Glomerular visceral epithelial cell (primary cell): ENCODE measurements around the gene LCN10.

Experiments used
- DNase-seq: peaks from one replicate; pipeline ENCODE4 v3.0.0-alpha.2; 2016; ENCODE audit errors: extremely low spot score

Gene LCN10

GRCh38 chr9:136754626-136755301, 12.0 kb upstream of the LCN10 start:
- no peak for DNase-seq

GRCh38 chr9:136754059-136754572, 11.4 kb upstream of the LCN10 start:
- no peak for DNase-seq

- no peak for DNase-seq
Measured at GRCh38 chr9:136753371-136754058, 10.8 kb upstream of the LCN10 start.

GRCh38 chr9:136751814-136752213, 9.1 kb upstream of the LCN10 start:
- no peak for DNase-seq

- DNase-seq: no peak
Measured at GRCh38 chr9:136751244-136751643, 8.5 kb upstream of the LCN10 start.

- DNase-seq: no peak
Measured at GRCh38 chr9:136750526-136750925, 7.8 kb upstream of the LCN10 start.

- DNase-seq: no peak
Measured at GRCh38 chr9:136748666-136749611, 6.2 kb upstream of the LCN10 start.

GRCh38 chr9:136748201-136748600, 5.5 kb upstream of the LCN10 start, which contains the start of gene LCN6:
LCN6 (minus strand) TSS chr9:136748525; CDS start chr9:136748483, 42 bp downstream.
- no peak for DNase-seq

- DNase-seq: no peak
Measured at GRCh38 chr9:136747161-136748060, 4.7 kb upstream of the LCN10 start.

- no peak for DNase-seq
Measured at GRCh38 chr9:136746621-136747020, 3.9 kb upstream of the LCN10 start.

GRCh38 chr9:136746155-136746490, 3.4 kb upstream of the LCN10 start:
- DNase-seq: no peak

- DNase-seq: no peak
Measured at GRCh38 chr9:136745389-136746154, 2.8 kb upstream of the LCN10 start.

- DNase-seq: no peak
Measured at GRCh38 chr9:136744773-136745172, 2.0 kb upstream of the LCN10 start.

- DNase-seq: no peak
Measured at GRCh38 chr9:136743639-136744211, 985 bp upstream of the LCN10 start.

- DNase-seq: no peak
Measured at GRCh38 chr9:136741883-136742571, 713 bp downstream of the LCN10 start.

GRCh38 chr9:136740971-136741882, 1.5 kb downstream of the LCN10 start:
- DNase-seq: no peak

GRCh38 chr9:136740491-136740890, 2.2 kb downstream of the LCN10 start:
- DNase-seq: no peak

GRCh38 chr9:136740069-136740468, 2.7 kb downstream of the LCN10 start:
- no peak for DNase-seq
